H1 (cell line): ENCODE results near the gene FRMPD2. TPM values are rescaled to one million over a fixed set of nuclear protein-coding genes. Genes with fewer than 3 reads are reported as not detected.

ENCODE experiments used
- CTCF ChIA-PET: fragments of 300-600 bp; sonication (Branson Sonifier 250); formaldehyde crosslinking; loops from one replicate; lab custom pipeline; 2021; ENCODE audit not compliant: partially characterized antibody; lab: Charles Lee
- POLR2A ChIA-PET: fragments of 300-600 bp; sonication (Branson Sonifier 250); formaldehyde crosslinking; loops from one replicate; lab custom pipeline; 2021; ENCODE audit warnings: inconsistent platforms; ENCODE audit not compliant: partially characterized antibody; lab: Charles Lee
- DNase-seq, 2 experiments: peaks; one replicate each; pipeline versions ENCODE4 v3.0.0 to v3.0.0-alpha.2; 2010 to 2022; ENCODE audit warnings: low spot score in 2 of 2, low read depth in 1 of 2, mixed read lengths in 1 of 2
- FAIRE-seq: peaks from 2 replicates; lab custom pipeline; 2011; peaks lifted over from hg19 to GRCh38; lab: Jason Lieb, UNC
- H2AFZ ChIP-seq: 2 replicates; pipeline ENCODE4 v1.8.1; 2012; ENCODE audit warnings: low read length, inconsistent platforms
- H2AK5ac ChIP-seq: 2 replicates; pipeline ENCODE4 v1.6.1; 2013; ENCODE audit warnings: low read depth, low read length
- H2BK120ac ChIP-seq: replicated peaks from 2 replicates; pipeline ENCODE3; 2013; ENCODE audit warnings: low read depth, low read length, inconsistent platforms
- H2BK12ac ChIP-seq: 2 replicates; pipeline ENCODE4 v1.6.1; 2013; ENCODE audit warnings: low read depth, low read length
- H2BK15ac ChIP-seq: 2 replicates; pipeline ENCODE4 v1.6.1; 2013; ENCODE audit warnings: low read length
- H2BK20ac ChIP-seq: 2 replicates; pipeline ENCODE4 v1.6.1; 2013; ENCODE audit warnings: low read length
- H2BK5ac ChIP-seq: 2 replicates; pipeline ENCODE4 v1.6.1; 2013; ENCODE audit warnings: low read depth, low read length
- H3K14ac ChIP-seq: 2 replicates; pipeline ENCODE4 v1.6.1; 2013; ENCODE audit warnings: inconsistent platforms; ENCODE audit not compliant: insufficient read length
- H3K18ac ChIP-seq: 2 replicates; pipeline ENCODE4 v1.6.1; 2013; ENCODE audit warnings: low read length; ENCODE audit errors: extremely low read depth
- H3K23ac ChIP-seq: 2 replicates; pipeline ENCODE4 v1.6.1; 2013; ENCODE audit warnings: inconsistent platforms; ENCODE audit not compliant: insufficient read length
- H3K23me2 ChIP-seq: 2 replicates; pipeline ENCODE4 v1.6.1; 2013; ENCODE audit warnings: low read depth, low read length
- H3K27ac ChIP-seq: 2 replicates; pipeline ENCODE4 v1.6.1; 2011; ENCODE audit warnings: low read depth, low read length, inconsistent platforms
- H3K27me3 ChIP-seq, 4 experiments: replicated peaks in 1 of 4; 1 replicate in 1 of 4; 2 replicates in 3 of 4; pipeline versions ENCODE4 v1.6.1 to v1.8.1; 2011 to 2013; ENCODE audit warnings: low read length in 3 of 4, mild to moderate bottlenecking in 3 of 4, inconsistent platforms in 2 of 4, mixed read lengths in 2 of 4, moderate library complexity in 1 of 4; ENCODE audit not compliant: control insufficient read depth in 3 of 4, insufficient read depth in 3 of 4; ENCODE audit errors: extremely low read depth in 1 of 4
- H3K36me3 ChIP-seq, 4 experiments: 2 replicates each; pipeline versions ENCODE4 v1.6.1 to v1.8.1; 2011 to 2013; ENCODE audit warnings: mild to moderate bottlenecking in 4 of 4, low read length in 3 of 4, moderate library complexity in 2 of 4, control low read depth in 1 of 4, inconsistent platforms in 1 of 4; ENCODE audit not compliant: insufficient read depth in 4 of 4, control insufficient read depth in 2 of 4
- H3K4ac ChIP-seq: replicated peaks from 2 replicates; pipeline ENCODE3; 2013; ENCODE audit warnings: low read length, low read depth, mixed read lengths, inconsistent platforms; ENCODE audit not compliant: insufficient read length
- H3K4me1 ChIP-seq, 4 experiments: replicated peaks in 1 of 4; 1 replicate in 1 of 4; 2 replicates in 3 of 4; pipeline versions ENCODE4 v1.6.1 to v1.8.1; 2011 to 2013; ENCODE audit warnings: low read length in 3 of 4, inconsistent platforms in 2 of 4, mixed read lengths in 1 of 4; ENCODE audit not compliant: insufficient read depth in 4 of 4, control insufficient read depth in 3 of 4
- H3K4me2 ChIP-seq, 2 experiments: 2 replicates each; pipeline versions ENCODE4 v1.6.1 to v1.8.1; 2011 to 2013; ENCODE audit warnings: low read depth in 2 of 2, low read length in 2 of 2, control low read depth in 1 of 2, inconsistent platforms in 1 of 2, mild to moderate bottlenecking in 1 of 2; ENCODE audit not compliant: insufficient read depth in 1 of 2
- H3K4me3 ChIP-seq, 4 experiments: fragments of 200-600, 300-600 bp in 1 of 4; sonication (generic), shearing (Covaris generic), sonication (Bioruptor Twin) in 1 of 4; 2 replicates each; pipeline versions ENCODE4 v1.5.1 to v1.8.1; 2011 to 2016; ENCODE audit warnings: low read length in 4 of 4, low read depth in 3 of 4, control low read depth in 2 of 4, inconsistent platforms in 2 of 4, mild to moderate bottlenecking in 2 of 4, mixed read lengths in 1 of 4, moderate library complexity in 1 of 4; ENCODE audit not compliant: insufficient read depth in 2 of 4; ENCODE audit errors: extremely low read depth in 1 of 4
- H3K56ac ChIP-seq: replicated peaks from 2 replicates; pipeline ENCODE3; 2013; ENCODE audit warnings: low read depth, mild to moderate bottlenecking, mixed read lengths, low read length, inconsistent platforms; ENCODE audit not compliant: insufficient read length
- H3K79me1 ChIP-seq: 2 replicates; pipeline ENCODE4 v1.6.1; 2013; ENCODE audit warnings: low read depth, low read length, control low read depth
- H3K79me2 ChIP-seq, 2 experiments: 2 replicates each; pipeline versions ENCODE4 v1.6.1 to v1.8.1; 2012 to 2013; ENCODE audit warnings: low read length in 2 of 2, mild to moderate bottlenecking in 2 of 2, inconsistent platforms in 1 of 2; ENCODE audit not compliant: insufficient read depth in 2 of 2, control insufficient read depth in 1 of 2
- H3K9ac ChIP-seq, 4 experiments: replicated peaks in 1 of 4; 1 replicate in 1 of 4; 2 replicates in 3 of 4; pipeline versions ENCODE4 v1.6.1 to v1.8.1; 2011 to 2013; ENCODE audit warnings: low read depth in 3 of 4, low read length in 3 of 4, control low read depth in 2 of 4, mild to moderate bottlenecking in 2 of 4, moderate library complexity in 2 of 4, inconsistent platforms in 1 of 4; ENCODE audit errors: extremely low read depth in 1 of 4
- H3K9me3 ChIP-seq, 2 experiments: 2 replicates each; pipeline versions ENCODE4 v1.6.1 to v1.8.1; 2012 to 2013; ENCODE audit warnings: mild to moderate bottlenecking in 2 of 2, moderate library complexity in 2 of 2, control low read depth in 1 of 2, inconsistent platforms in 1 of 2, low read depth in 1 of 2, low read length in 1 of 2, mixed read lengths in 1 of 2; ENCODE audit not compliant: insufficient read depth in 2 of 2
- H4K20me1 ChIP-seq, 2 experiments: replicated peaks in 1 of 2; 2 replicates each; pipeline versions ENCODE3 to v1.8.1; 2011 to 2013; ENCODE audit warnings: inconsistent platforms in 2 of 2, low read length in 2 of 2, mild to moderate bottlenecking in 1 of 2; ENCODE audit not compliant: insufficient read depth in 2 of 2, control insufficient read depth in 1 of 2
- H4K5ac ChIP-seq: 2 replicates; pipeline ENCODE4 v1.6.1; 2013; ENCODE audit warnings: low read length, low read depth, mixed read lengths, inconsistent platforms; ENCODE audit not compliant: insufficient read length
- H4K8ac ChIP-seq: 2 replicates; pipeline ENCODE4 v1.8.0; 2013; ENCODE audit warnings: mild to moderate bottlenecking, moderate library complexity, low read length, inconsistent platforms; ENCODE audit not compliant: insufficient read depth; ENCODE audit errors: extremely low read depth
- H4K91ac ChIP-seq: replicated peaks from 2 replicates; pipeline ENCODE3; 2013; ENCODE audit warnings: low read length, mixed read lengths, inconsistent platforms; ENCODE audit not compliant: insufficient read length
- JUN ChIP-seq: IDR thresholded peaks from 2 replicates; pipeline ENCODE4 v1.6.1; 2011; ENCODE audit warnings: low read depth, mild to moderate bottlenecking, improper control_type of control experiment, low read length
- MAFK ChIP-seq: IDR thresholded peaks from 2 replicates; pipeline ENCODE4 v1.6.1; 2012; ENCODE audit warnings: low read depth, mild to moderate bottlenecking, improper control_type of control experiment, low read length
- WGBS, 2 experiments: shearing (Covaris generic) in 1 of 2; methylation state at CpG; one replicate each; pipeline versions ENCODE4 v1.1.6 to v1.1.7; 2013 to 2015; ENCODE audit warnings: low lambda C conversion rate in 2 of 2, mixed read lengths in 2 of 2, inconsistent platforms in 1 of 2, low coverage in 1 of 2, missing lambda C conversion rate in 1 of 2; ENCODE audit not compliant: insufficient replicate concordance in 2 of 2, insufficient coverage in 1 of 2, insufficient read length in 1 of 2; ENCODE audit errors: extremely low coverage in 1 of 2, missing lambda C conversion rate in 1 of 2; 5-methylcytosine and 5-hydroxymethylcytosine counted together
- polyA plus RNA-seq, 7 experiments: library from polyadenylated mRNA; depleted of rRNA in 3 of 7; stranded (reverse) in 5 of 7; unstranded in 2 of 7; fragments of >200 nt in 5 of 7; fragments of 200-250 nt in 2 of 7; gene quantifications; 1 replicate in 5 of 7; 2 replicates in 1 of 7; 4 replicates in 1 of 7; pipeline versions ENCODE4 v1.2.1 to v1.2.3, GENCODE V29; 2011 to 2013; ENCODE audit warnings: missing spikeins in 2 of 7, mixed read lengths in 2 of 7
- total RNA-seq: library from RNA; stranded (reverse); fragmentation: NEBNext Ultra II Directional; extraction: Animal tissue kit (Norgen Biotek cat#: 25700); gene quantifications from 2 replicates; pipeline ENCODE4 v1.2.1, GENCODE V29; 2021

The FRMPD2 gene
- total and polyA plus RNA-seq, 2 of the 8 experiments (the other 6 are each of a cell fraction or from before 2014, with no cell fraction given), result 0.07 to 0.47 TPM

DNA sequence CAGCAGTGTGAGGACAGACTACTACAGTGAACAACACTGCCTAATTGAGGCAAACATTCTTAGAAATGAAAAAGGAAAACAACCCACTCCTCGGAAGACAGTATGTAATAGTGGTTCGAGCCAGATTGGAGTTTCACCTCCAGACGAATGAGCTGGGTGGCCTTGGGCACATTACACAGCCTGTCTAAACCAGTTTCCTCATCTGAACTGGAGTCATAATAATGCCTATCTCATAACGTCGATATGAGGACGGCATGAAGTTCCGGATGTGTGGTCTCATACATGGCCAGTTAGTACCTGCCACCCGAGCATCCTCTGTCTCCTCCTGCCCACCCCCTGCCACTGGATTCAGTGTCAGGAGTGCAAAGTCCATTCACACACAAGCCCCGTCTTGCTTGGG is 15.8 kb upstream of the FRMPD2 start:
- Histone ChIP-seq H3K14ac (no peak overlapping the region), H4K5ac (no peak overlapping the region), H3K9ac (no peak overlapping the region), H3K23me2 (no peaks in the 10 kb centered on the region), H3K79me1 (no peaks in the 10 kb centered on the region), H3K9me3 (no peaks in the 10 kb centered on the region), H3K56ac (no peak overlapping the region), H2AFZ (no peak overlapping the region), H3K36me3 (no peaks in the 10 kb centered on the region), H2AK5ac (no peak overlapping the region), H2BK12ac (no peak overlapping the region), H3K4ac (no peak overlapping the region), H2BK20ac (no peak overlapping the region), H4K91ac (no peak overlapping the region), H3K4me2 (no peak overlapping the region), H3K79me2 (no peaks in the 10 kb centered on the region), H3K23ac (no peak overlapping the region), H4K8ac (no peak overlapping the region; the same call in 1 of the 2 replicates), H3K27me3 (no peaks in the 10 kb centered on the region), H3K4me1 (no peaks in the 10 kb centered on the region), H3K27ac (no peak overlapping the region), H3K4me3 (no peak overlapping the region), H3K18ac (no peak overlapping the region), H4K20me1 (no peaks in the 10 kb centered on the region), H2BK15ac (no peak overlapping the region), H2BK5ac (no peak overlapping the region), H2BK120ac (no peak overlapping the region)
- FAIRE-seq (no peak), DNase-seq (no peak)
- WGBS, 2 experiments, result 89% methylated on average over 9 of the region's 9 CpGs; no CpG with 5 or more reads in 1 of the 2 experiments
- POLR2A ChIA-PET, result no interaction called here
- CTCF ChIA-PET, result interaction anchor here (0.7 to 4.9 kb wide), 23 partner anchors 11 to 921 kb away, joined by 3 to 27 read pairs (median 3); partner anchors contain the start of gene FRMPD2
- TF ChIP-seq JUN (no peak), MAFK (no peak)
